Neural progenitor cell (in vitro differentiated cells): ENCODE measurements around the gene FLACC1.

Source experiments
- CTCF ChIP-seq: fragments of 200-600 bp; sonication (generic); IDR thresholded peaks from 2 replicates; pipeline ENCODE4 v1.5.1; 2017; ENCODE audit warnings: antibody characterized with exemption, mild to moderate bottlenecking
- EZH2 ChIP-seq: fragments of 200-600 bp; sonication (generic); IDR thresholded peaks from 2 replicates; pipeline ENCODE4 v1.6.1; 2017; ENCODE audit warnings: antibody characterized with exemption, mild to moderate bottlenecking, moderate library complexity
- EZH2phosphoT487 ChIP-seq: fragments of 200-600 bp; sonication (generic); IDR thresholded peaks from 2 replicates; pipeline ENCODE4 v1.6.1; 2017; ENCODE audit warnings: antibody characterized with exemption

GRCh38 chr2:201396595-201396994, 39.5 kb upstream of the FLACC1 start:
- no peak for TF ChIP-seq CTCF
- no peak for TF ChIP-seq EZH2phosphoT487
- no peak for TF ChIP-seq EZH2
